Measurements from ENCODE around the gene NOC3L. TPM values are rescaled to one million over a fixed set of nuclear protein-coding genes. Genes with fewer than 3 reads are reported as not detected.

The NOC3L gene
- total RNA-seq, 2 donors from 2014 or later: 13.5 to 14.8 TPM

GRCh38 chr10:94407668-94408067 is 44.9 kb upstream of the NOC3L start:
- Histone ChIP-seq H3K9me3 (no peaks in the 10 kb centered on the region), H3K27ac (no peak overlapping the region), H3K27me3 (no peaks in the 10 kb centered on the region), H3K4me3 (no peak overlapping the region), H3K4me1 (peaks cover 55% of the 10 kb centered on the region), H3K36me3 (replicated peaks in 1 of 2; ENCODE audit: insufficient read depth in 1 of 2, low read depth in 2 of 2) (no peaks in the 10 kb centered on the region)
- 66 to 73% methylated on average over 3 of the region's 3 CpGs for WGBS, 2 donors
- TF ChIP-seq POLR2A (IDR thresholded peaks at IDR 0.05): no peak
- TF ChIP-seq CTCF (IDR thresholded peaks at IDR 0.05): no peak
- ATAC-seq (no peak), DNase-seq (no peak)
- intact Hi-C loops (cut with DNase I): no loop called here

GRCh38 chr10:94405406-94405805 is 42.7 kb upstream of the NOC3L start:
- intact Hi-C loops (cut with DNase I): no loop called here
- TF ChIP-seq CTCF (IDR thresholded peaks at IDR 0.05) (no peak), POLR2A (IDR thresholded peaks at IDR 0.05) (no peak)
- ATAC-seq: no peak

GRCh38 chr10:94403380-94404213 is 40.9 kb upstream of the NOC3L start:
- ATAC-seq (peak; percentile 62), DNase-seq (peak; percentile 63 to 84 (median 74))
- Histone ChIP-seq H3K4me1 (peaks cover 43% of the 10 kb centered on the region), H3K4me3 (peak overlapping the region; percentile 79 to 86), H3K27ac (peak overlapping the region; percentile 87 to 97 (median 92)), H3K27me3 (no peaks in the 10 kb centered on the region), H3K9me3 (no peaks in the 10 kb centered on the region), H3K36me3 (replicated peaks in 1 of 2; ENCODE audit: insufficient read depth in 1 of 2, low read depth in 2 of 2) (no peaks in the 10 kb centered on the region)
- WGBS, 2 donors: 0 to 1% methylated on average over 9 to 50 of the region's 51 CpGs
- TF ChIP-seq POLR2A (IDR thresholded peaks at IDR 0.05) (peak in 2 of 3 donors; percentile 84 to 85), CTCF (IDR thresholded peaks at IDR 0.05) (no peak)
- intact Hi-C loops (cut with DNase I): no loop called here

More at GRCh38 chr10:94405406-94405805, 42.7 kb upstream of the NOC3L start:
- H3K4me3 ChIP-seq: no peak overlapping the region
- no peaks in the 10 kb centered on the region for H3K9me3 ChIP-seq
- H3K36me3 ChIP-seq (replicated peaks in 1 of 2; ENCODE audit: insufficient read depth in 1 of 2, low read depth in 2 of 2): no peaks in the 10 kb centered on the region
- no peaks in the 10 kb centered on the region for H3K27me3 ChIP-seq
- no peak overlapping the region for H3K27ac ChIP-seq
- no peak for DNase-seq
- H3K4me1 ChIP-seq: peaks cover 56% of the 10 kb centered on the region

GRCh38 chr10:94402843-94403379 is 40.2 kb upstream of the NOC3L start:
- WGBS, 2 donors: 0% methylated on average over 51 of the region's 77 CpGs; no CpG with 5 or more reads in 1 of the 2 donors
- H3K27ac ChIP-seq: peak overlapping the region; percentile 87 to 97 (median 92)
- DNase-seq (peak in 3 of 4 donors; percentile 37 to 58 (median 41)), ATAC-seq (peak; percentile 47)
- H3K36me3 ChIP-seq (replicated peaks in 1 of 2; ENCODE audit: insufficient read depth in 1 of 2, low read depth in 2 of 2): no peaks in the 10 kb centered on the region
- H3K4me1 ChIP-seq: peaks cover 36% of the 10 kb centered on the region
- TF ChIP-seq CTCF (IDR thresholded peaks at IDR 0.05): no peak
- TF ChIP-seq POLR2A (IDR thresholded peaks at IDR 0.05): no peak
- H3K9me3 ChIP-seq: no peaks in the 10 kb centered on the region
- H3K27me3 ChIP-seq: no peaks in the 10 kb centered on the region
- peak overlapping the region; percentile 79 to 86 for H3K4me3 ChIP-seq
- intact Hi-C loops (cut with DNase I): no loop called here
